NCI-H187 treated with DMSO at 0.1 percent for 48 hours (cell line): ENCODE data around the gene PRPF8.

Experiments
- DNase-seq: peaks from one replicate; lab custom pipeline; 2025; lab: John Stamatoyannopoulos, UW

The PRPF8 gene

GRCh38 chr17:1625581-1625980 is 59.1 kb downstream of the PRPF8 start:
- DNase-seq: no peak

GRCh38 chr17:1625053-1625452 is 59.6 kb downstream of the PRPF8 start:
- DNase-seq: no peak

- DNase-seq: no peak
Measured at GRCh38 chr17:1624650-1625049, 60.0 kb downstream of the PRPF8 start.

GRCh38 chr17:1623057-1623630 is 61.5 kb downstream of the PRPF8 start:
- no peak for DNase-seq

- DNase-seq: no peak
Measured at GRCh38 chr17:1621273-1621954, 63.3 kb downstream of the PRPF8 start.

GRCh38 chr17:1620486-1620885 is 64.2 kb downstream of the PRPF8 start:
- DNase-seq: no peak

GRCh38 chr17:1617620-1618174 is 67.0 kb downstream of the PRPF8 start:
- no peak for DNase-seq

- no peak for DNase-seq
Measured at GRCh38 chr17:1616101-1616500, 68.6 kb downstream of the PRPF8 start.

GRCh38 chr17:1612400-1612799 is 72.3 kb downstream of the PRPF8 start:
- no peak for DNase-seq

GRCh38 chr17:1611715-1612114 is 73.0 kb downstream of the PRPF8 start:
- DNase-seq: no peak

GRCh38 chr17:1608676-1609075 is 76.0 kb downstream of the PRPF8 start:
- no peak for DNase-seq

- no peak for DNase-seq
Measured at GRCh38 chr17:1607971-1608320, 76.7 kb downstream of the PRPF8 start.

- no peak for DNase-seq
Measured at GRCh38 chr17:1606352-1606985, 78.2 kb downstream of the PRPF8 start.

GRCh38 chr17:1605681-1606351 is 78.9 kb downstream of the PRPF8 start:
- DNase-seq: no peak

- DNase-seq: no peak
Measured at GRCh38 chr17:1604831-1605528, 79.7 kb downstream of the PRPF8 start.

GRCh38 chr17:1601571-1601970 is 83.1 kb downstream of the PRPF8 start:
- no peak for DNase-seq
